Glutamatergic neuron (in vitro differentiated cells): ENCODE results near the gene MTMR10. TPM values are rescaled to one million over a fixed set of nuclear protein-coding genes. Genes with fewer than 3 reads are reported as not detected.

ENCODE experiments used
- DNase-seq: peaks from one replicate; pipeline ENCODE4 v3.0.0; 2022
- H3K27ac Mint-ChIP-seq: one replicate; pipeline ENCODE4 v1.8.0; 2020; ENCODE audit warnings: mild to moderate bottlenecking, mixed read lengths, inconsistent platforms; ENCODE audit not compliant: unreplicated experiment
- H3K27me3 Mint-ChIP-seq: one replicate; pipeline ENCODE4 v1.8.0; 2020; ENCODE audit warnings: mild to moderate bottlenecking, moderate library complexity, mixed read lengths, inconsistent platforms; ENCODE audit not compliant: unreplicated experiment
- H3K36me3 Mint-ChIP-seq: one replicate; pipeline ENCODE4 v1.8.0; 2020; ENCODE audit warnings: mild to moderate bottlenecking, mixed read lengths, inconsistent platforms; ENCODE audit not compliant: unreplicated experiment
- H3K4me1 Mint-ChIP-seq: one replicate; pipeline ENCODE4 v1.8.0; 2020; ENCODE audit warnings: mild to moderate bottlenecking, low read depth, mixed read lengths, inconsistent platforms; ENCODE audit not compliant: unreplicated experiment
- H3K4me3 Mint-ChIP-seq: one replicate; pipeline ENCODE4 v1.8.0; 2020; ENCODE audit warnings: mild to moderate bottlenecking, mixed read lengths, inconsistent platforms; ENCODE audit not compliant: unreplicated experiment
- H3K9me3 Mint-ChIP-seq: one replicate; pipeline ENCODE4 v1.8.0; 2020; ENCODE audit warnings: mild to moderate bottlenecking, moderate library complexity, mixed read lengths, inconsistent platforms; ENCODE audit not compliant: unreplicated experiment
- CTCF ChIP-seq: fragments of 200-600 bp; sonication (generic); IDR thresholded peaks from one replicate; pipeline ENCODE4 v1.5.0; 2021; ENCODE audit not compliant: partially characterized antibody, unreplicated experiment
- total RNA-seq: library from RNA; stranded (reverse); fragmentation: NEBNext Ultra II Directional; extraction: Animal tissue kit (Norgen Biotek cat#: 25700); gene quantifications from one replicate; pipeline ENCODE4 v1.2.1, GENCODE V29; 2021; ENCODE audit not compliant: unreplicated experiment

Gene MTMR10
- total RNA-seq, 1 donor from 2014 or later: 17.1 TPM

GRCh38 chr15:31036783-31037182, 45.4 kb upstream of the MTMR10 start:
- Mint-ChIP-seq H3K27me3 (peaks cover 6% of the 10 kb centered on the region), H3K9me3 (peaks cover 2% of the 10 kb centered on the region), H3K36me3 (no peaks in the 10 kb centered on the region), H3K4me1 (peaks cover 2% of the 10 kb centered on the region), H3K27ac (no peak overlapping the region), H3K4me3 (no peak overlapping the region)
- no peak for DNase-seq
- no peak for TF ChIP-seq CTCF

- DNase-seq: no peak
- Mint-ChIP-seq H3K36me3 (no peaks in the 10 kb centered on the region), H3K9me3 (peaks cover 2% of the 10 kb centered on the region), H3K4me1 (peaks cover 2% of the 10 kb centered on the region), H3K27ac (no peak overlapping the region), H3K4me3 (no peak overlapping the region), H3K27me3 (peaks cover 3% of the 10 kb centered on the region)
- TF ChIP-seq CTCF: no peak
Observed at GRCh38 chr15:31035610-31036009, 44.2 kb upstream of the MTMR10 start.

GRCh38 chr15:31034152-31034551, 42.7 kb upstream of the MTMR10 start:
- H3K4me1 Mint-ChIP-seq: peaks cover 2% of the 10 kb centered on the region
- DNase-seq: no peak
- no peak overlapping the region for H3K27ac Mint-ChIP-seq
- H3K27me3 Mint-ChIP-seq: peaks cover 3% of the 10 kb centered on the region
- no peaks in the 10 kb centered on the region for H3K36me3 Mint-ChIP-seq
- no peak overlapping the region for H3K4me3 Mint-ChIP-seq
- no peaks in the 10 kb centered on the region for H3K9me3 Mint-ChIP-seq
- TF ChIP-seq CTCF: no peak

GRCh38 chr15:31032961-31033371, 41.5 kb upstream of the MTMR10 start:
- Mint-ChIP-seq H3K27me3 (peaks cover 3% of the 10 kb centered on the region), H3K27ac (no peak overlapping the region), H3K36me3 (no peaks in the 10 kb centered on the region), H3K4me1 (peaks cover 2% of the 10 kb centered on the region), H3K4me3 (no peak overlapping the region), H3K9me3 (no peaks in the 10 kb centered on the region)
- DNase-seq: no peak
- no peak for TF ChIP-seq CTCF

DNA sequence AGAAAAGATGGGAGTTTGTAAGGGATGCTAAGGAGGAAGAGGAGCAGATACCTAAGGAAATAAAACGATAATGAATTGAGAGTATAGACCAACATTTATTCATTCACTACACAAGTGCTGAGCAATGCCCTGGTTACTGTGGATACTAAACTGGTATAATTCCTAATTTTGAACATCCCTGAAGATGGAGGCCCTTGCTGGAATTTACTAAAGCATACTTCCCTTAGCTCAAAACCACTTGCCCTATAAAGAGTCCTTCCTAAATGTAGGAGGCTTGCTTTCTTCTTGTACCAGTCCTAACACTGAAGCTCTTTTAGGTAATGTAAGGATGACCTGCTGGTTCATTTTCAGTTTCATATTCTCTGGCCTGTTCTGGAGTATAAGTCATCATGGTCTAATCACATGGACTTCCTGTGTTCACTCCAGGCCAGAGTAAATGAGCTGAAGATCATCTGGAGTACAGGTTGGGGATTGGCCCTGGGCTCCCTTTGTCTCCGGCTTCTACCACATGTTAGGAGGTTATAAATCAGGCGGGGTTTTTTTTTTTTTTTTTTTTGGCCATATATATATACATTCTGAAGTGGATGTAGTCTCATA, 40.1 kb upstream of the MTMR10 start:
- Mint-ChIP-seq H3K27me3 (no peaks in the 10 kb centered on the region), H3K36me3 (no peaks in the 10 kb centered on the region), H3K27ac (no peak overlapping the region), H3K4me1 (no peaks in the 10 kb centered on the region), H3K4me3 (no peak overlapping the region), H3K9me3 (no peaks in the 10 kb centered on the region)
- DNase-seq: no peak
- TF ChIP-seq CTCF: no peak
